ENCODE measurements around the gene KAT2A.

GRCh38 chr17:42068979-42069378 lies 52.2 kb downstream of the KAT2A start:
- TF ChIP-seq CTCF (IDR thresholded peaks at IDR 0.05) (no peak), POLR2A (IDR thresholded peaks at IDR 0.05) (no peak)
